Vagina (tissue), 2 donors: ENCODE measurements around the gene RBM19.

Experiments used
- POLR2A ChIP-seq, 2 donors: fragments of 450-650 bp; IDR thresholded peaks; one replicate each; pipeline ENCODE4 v1.6.1; 2017; ENCODE audit warnings: antibody characterized with exemption in 2 of 2, mild to moderate bottlenecking in 2 of 2, moderate library complexity in 2 of 2
- POLR2AphosphoS5 ChIP-seq, 2 donors: sonication (generic); formaldehyde crosslinking; IDR thresholded peaks; one replicate each; pipeline ENCODE4 v1.9.0; 2017; ENCODE audit warnings: antibody characterized with exemption in 2 of 2, mild to moderate bottlenecking in 2 of 2, low read depth in 1 of 2; ENCODE audit not compliant: insufficient read depth in 1 of 2
- TF ChIP-seq, protein P1 (sequence below), 3 experiments: fragments of 450-650 bp in 2 of 3; fragments of 200-600 bp in 1 of 3; sonication (generic) in 1 of 3; IDR thresholded peaks; one replicate each; pipeline ENCODE4 v1.5.1; 2017 to 2019; ENCODE audit warnings: antibody characterized with exemption in 3 of 3, mild to moderate bottlenecking in 2 of 3, moderate library complexity in 2 of 3

- TF ChIP-seq POLR2AphosphoS5 (IDR thresholded peaks at IDR 0.05; ENCODE audit: insufficient read depth in 1 of 2, low read depth in 1 of 2) = no peak
- no peak for TF ChIP-seq POLR2A (IDR thresholded peaks at IDR 0.05)
- TF ChIP-seq, protein P1, sequence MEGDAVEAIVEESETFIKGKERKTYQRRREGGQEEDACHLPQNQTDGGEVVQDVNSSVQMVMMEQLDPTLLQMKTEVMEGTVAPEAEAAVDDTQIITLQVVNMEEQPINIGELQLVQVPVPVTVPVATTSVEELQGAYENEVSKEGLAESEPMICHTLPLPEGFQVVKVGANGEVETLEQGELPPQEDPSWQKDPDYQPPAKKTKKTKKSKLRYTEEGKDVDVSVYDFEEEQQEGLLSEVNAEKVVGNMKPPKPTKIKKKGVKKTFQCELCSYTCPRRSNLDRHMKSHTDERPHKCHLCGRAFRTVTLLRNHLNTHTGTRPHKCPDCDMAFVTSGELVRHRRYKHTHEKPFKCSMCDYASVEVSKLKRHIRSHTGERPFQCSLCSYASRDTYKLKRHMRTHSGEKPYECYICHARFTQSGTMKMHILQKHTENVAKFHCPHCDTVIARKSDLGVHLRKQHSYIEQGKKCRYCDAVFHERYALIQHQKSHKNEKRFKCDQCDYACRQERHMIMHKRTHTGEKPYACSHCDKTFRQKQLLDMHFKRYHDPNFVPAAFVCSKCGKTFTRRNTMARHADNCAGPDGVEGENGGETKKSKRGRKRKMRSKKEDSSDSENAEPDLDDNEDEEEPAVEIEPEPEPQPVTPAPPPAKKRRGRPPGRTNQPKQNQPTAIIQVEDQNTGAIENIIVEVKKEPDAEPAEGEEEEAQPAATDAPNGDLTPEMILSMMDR (IDR thresholded peaks at IDR 0.05) = no peak
Measured at GRCh38 chr12:113939867-113940266, 26.3 kb downstream of the RBM19 start.
